ENCODE results near the gene MAPK10.

MAPK10 gene

GRCh38 chr4:85956293-85956945 lies 403.4 kb downstream of the MAPK10 start:
- no peak for DNase-seq

GRCh38 chr4:85955620-85956292 lies 404.1 kb downstream of the MAPK10 start:
- DNase-seq, result no peak

GRCh38 chr4:85953651-85954018 lies 406.2 kb downstream of the MAPK10 start:
- DNase-seq, result no peak

DNA sequence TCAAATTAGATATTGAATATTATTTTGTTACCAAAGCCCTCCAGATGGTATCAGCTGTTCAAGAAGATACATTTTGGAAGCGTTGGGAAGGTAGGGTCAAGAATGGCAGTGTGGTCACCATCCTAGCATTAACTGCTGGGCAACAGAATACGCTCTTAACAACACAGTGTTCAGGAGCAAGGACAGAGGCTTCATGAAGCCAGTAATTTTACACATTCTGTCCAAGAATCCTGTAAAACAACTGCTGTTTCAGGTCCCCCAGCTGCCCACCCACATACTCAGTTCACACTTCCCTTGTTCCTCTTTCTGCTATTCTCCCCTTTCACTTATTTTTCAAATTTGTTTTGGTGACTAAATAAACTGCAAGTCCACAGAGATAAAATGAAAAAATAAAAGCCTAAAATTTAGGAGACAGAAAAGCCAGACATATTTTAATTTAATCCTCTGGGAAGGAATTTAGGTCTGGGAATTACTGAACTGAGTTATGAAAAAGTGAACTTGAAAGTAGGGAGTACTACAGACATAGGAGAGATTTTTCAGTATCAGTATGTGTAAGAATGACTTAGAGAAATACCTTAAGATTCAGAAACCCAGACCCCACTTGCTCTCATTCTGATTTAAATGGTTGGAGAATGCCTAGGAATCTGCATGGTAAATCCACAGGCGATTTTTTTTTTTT lies 406.7 kb downstream of the MAPK10 start:
- DNase-seq, result no peak

- no peak for DNase-seq
Measured at GRCh38 chr4:85952528-85952927, 407.3 kb downstream of the MAPK10 start.

DNA sequence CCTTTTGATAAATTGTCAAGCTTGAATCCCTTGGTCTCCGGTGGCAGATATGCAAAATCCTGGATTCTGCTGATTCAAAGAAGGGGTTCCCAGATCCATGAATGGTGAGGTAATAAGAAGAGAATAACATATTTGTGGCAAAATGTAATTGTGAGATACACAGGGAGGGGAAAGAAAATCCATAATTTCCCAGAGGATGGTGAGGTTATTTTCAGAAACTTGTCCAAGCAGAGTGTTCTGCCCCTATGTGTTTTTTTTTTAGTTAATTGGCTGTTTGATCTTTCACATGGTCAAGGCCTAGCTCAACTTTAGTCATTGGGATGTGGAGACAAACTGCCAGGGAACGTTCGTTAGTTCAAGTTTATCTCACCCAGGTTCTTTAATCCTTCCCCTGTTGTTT lies 408.8 kb downstream of the MAPK10 start:
- no peak for DNase-seq

DNA sequence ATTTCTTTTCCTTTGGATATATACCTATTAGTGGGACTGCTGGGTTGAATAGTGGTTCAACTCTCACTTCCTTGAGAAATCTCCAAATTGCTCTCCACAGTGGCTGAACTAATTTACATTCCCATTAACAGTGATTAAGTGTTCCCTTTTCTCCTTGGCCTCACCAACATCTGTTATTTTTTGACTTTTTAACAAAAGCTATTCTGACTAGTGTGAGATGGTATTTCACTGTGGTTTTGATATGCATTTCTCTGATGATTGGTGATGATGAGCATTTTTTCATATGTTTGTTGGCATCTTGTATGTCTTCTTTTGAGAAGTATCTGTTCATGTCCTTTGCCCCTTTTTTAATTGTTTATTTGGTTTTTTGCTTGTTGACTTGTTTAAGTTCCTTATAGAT lies 413.0 kb downstream of the MAPK10 start:
- DNase-seq, result no peak

DNA sequence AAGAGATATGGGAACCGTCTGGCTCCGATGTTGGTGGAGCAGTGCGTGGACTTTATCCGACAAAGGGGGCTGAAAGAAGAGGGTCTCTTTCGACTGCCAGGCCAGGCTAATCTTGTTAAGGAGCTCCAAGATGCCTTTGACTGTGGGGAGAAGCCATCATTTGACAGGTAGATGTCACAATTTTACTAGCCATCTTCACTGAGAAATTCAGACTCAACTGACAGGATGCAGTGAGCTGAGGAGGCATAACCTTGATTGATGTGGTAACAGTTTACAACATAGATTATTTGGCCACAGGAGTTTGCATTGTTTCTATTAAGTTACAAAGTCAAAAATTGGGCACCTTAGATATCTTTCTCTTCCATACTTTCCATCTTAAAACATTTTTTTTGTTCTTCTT lies 417.7 kb downstream of the MAPK10 start:
- no peak for DNase-seq

DNA sequence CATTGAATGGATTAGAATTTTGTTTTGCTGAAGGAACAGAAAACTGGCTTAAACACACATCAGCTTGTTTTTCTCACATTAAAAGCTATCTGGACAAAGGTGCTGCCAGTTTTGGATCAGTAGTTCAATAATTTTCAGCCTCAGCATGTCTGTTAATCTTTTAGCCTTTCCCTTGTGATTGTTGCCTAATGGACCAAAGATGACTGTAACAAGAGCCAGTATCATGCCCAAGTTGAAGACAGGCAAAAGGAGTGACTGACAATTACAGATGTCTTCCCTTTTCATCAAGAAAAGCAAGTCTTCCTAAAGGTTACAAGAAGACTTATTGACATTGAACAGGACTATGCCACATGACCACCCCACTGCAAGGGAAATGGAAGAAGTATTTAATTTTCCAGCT lies 419.7 kb downstream of the MAPK10 start:
- no peak for DNase-seq
